ENCODE results near the gene DPF3.

The DPF3 gene

DNA sequence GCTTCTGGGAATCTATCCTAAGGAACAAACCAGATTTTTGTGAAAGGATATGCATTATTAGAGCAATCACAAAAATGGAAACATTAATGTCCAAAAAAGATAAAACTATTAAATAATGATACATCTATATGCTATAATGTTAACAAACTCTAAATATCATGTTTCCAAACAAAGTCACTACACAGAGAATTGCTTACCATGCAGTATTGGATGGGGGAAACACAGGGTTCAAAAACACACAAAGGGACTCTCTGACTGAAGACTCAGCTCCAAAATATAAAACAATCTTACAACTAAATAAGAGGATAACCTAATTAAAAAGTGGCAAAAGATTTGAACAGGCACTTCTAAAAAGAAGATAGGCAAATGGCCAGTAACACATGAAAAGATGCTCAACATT lies 304.2 kb downstream of the DPF3 start:
- Histone ChIP-seq H3K9me3 (ENCODE audit: control insufficient read depth, insufficient read depth, low read length) (no peaks in the 10 kb centered on the region), H3K4me2 (ENCODE audit: low read length) (no peak overlapping the region), H3K4me3 (ENCODE audit: low read length) (no peak overlapping the region), H4K20me1 (ENCODE audit: control insufficient read depth, insufficient read depth, low read depth, low read length) (no peaks in the 10 kb centered on the region), H3K9me2 (replicated peaks; ENCODE audit: control insufficient read depth, low read length) (no peaks in the 10 kb centered on the region), H3F3A (ENCODE audit: control insufficient read depth, insufficient read depth) (no peaks in the 10 kb centered on the region), H3K27ac (ENCODE audit: low read depth, low read length) (no peak overlapping the region), H3K27me3 (ENCODE audit: control insufficient read depth, low read length) (peaks cover 10% of the 10 kb centered on the region), H3K79me2 (ENCODE audit: control insufficient read depth, low read length) (no peaks in the 10 kb centered on the region), H3K4me1 (ENCODE audit: control insufficient read depth, low read length) (no peaks in the 10 kb centered on the region), H3K36me3 (ENCODE audit: control insufficient read depth, low read length) (no peaks in the 10 kb centered on the region)
- TF ChIP-seq, protein P1, sequence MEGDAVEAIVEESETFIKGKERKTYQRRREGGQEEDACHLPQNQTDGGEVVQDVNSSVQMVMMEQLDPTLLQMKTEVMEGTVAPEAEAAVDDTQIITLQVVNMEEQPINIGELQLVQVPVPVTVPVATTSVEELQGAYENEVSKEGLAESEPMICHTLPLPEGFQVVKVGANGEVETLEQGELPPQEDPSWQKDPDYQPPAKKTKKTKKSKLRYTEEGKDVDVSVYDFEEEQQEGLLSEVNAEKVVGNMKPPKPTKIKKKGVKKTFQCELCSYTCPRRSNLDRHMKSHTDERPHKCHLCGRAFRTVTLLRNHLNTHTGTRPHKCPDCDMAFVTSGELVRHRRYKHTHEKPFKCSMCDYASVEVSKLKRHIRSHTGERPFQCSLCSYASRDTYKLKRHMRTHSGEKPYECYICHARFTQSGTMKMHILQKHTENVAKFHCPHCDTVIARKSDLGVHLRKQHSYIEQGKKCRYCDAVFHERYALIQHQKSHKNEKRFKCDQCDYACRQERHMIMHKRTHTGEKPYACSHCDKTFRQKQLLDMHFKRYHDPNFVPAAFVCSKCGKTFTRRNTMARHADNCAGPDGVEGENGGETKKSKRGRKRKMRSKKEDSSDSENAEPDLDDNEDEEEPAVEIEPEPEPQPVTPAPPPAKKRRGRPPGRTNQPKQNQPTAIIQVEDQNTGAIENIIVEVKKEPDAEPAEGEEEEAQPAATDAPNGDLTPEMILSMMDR (IDR thresholded peaks at IDR 0.05; ENCODE audit: low read depth, low read length, poor library complexity, severe bottlenecking) = no peak
- TF ChIP-seq EZH2phosphoT487 (IDR thresholded peaks at IDR 0.05; ENCODE audit: borderline replicate concordance, low read length) = no peak

DNA sequence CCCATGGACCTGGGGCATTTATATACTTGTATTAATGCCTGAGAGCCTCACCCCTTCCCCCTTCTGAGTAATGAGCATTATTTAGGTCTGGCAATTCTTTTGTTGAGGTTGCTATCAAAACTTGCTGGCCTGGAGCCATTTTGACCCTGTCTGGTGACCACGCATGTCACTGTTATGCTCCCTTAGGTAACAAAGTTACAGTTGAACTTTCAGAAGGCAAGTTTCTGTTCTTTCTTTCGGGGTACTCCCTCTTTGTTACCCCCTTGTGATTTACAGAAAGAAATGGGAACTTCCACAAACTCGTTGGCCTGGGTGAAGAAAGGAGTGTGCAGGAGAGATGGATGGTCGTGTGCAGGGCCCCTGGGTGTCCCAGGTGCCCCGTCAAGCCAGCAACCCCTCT lies 305.4 kb downstream of the DPF3 start:
- H3K4me1 ChIP-seq (ENCODE audit: control insufficient read depth, low read length) = no peaks in the 10 kb centered on the region
- H3K4me2 ChIP-seq (ENCODE audit: low read length) = no peak overlapping the region

DNA sequence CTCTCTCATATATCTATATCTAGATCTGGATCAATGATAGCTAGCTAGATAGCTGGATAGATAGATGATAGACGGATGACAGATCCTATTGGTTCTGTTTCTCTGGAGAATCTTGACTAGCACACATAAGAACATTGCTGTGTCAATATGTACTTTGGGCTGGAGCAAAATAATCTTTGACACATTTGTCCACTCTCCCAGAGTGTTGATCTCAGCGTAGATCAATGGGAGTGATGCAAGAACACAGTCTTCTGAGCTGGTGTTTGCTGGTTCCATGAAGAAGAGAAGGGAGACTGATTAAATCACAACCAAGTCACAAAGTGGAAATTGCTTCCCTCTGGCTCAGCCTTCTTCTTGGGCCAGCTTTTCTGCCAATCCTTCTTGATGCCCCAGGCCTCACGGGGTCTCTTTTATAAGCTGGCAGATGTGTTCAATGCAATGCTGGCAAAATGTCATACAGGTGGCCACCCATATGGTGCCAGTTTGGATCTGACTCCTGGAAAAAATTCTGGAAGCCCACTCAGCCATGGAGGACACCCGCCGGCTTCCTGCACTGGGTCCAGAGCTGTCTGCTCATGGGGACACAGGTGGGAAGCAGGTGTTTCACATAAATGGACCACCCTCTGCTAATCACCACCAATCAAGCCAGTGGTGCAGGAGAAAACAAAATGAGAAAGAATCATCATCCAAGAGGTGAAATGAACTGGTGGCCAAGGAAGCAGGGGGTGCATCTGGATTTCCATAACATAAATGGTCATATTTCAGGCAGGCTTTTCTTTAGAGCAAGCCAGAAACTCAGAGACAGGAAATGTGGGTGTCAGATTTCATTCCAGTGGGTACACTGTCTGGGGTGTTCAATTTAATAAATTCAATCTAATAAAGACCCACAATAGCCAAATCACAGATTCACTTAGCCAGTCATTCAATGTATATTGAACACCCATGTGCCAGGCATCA lies 310.3 kb downstream of the DPF3 start:
- no peak for TF ChIP-seq EZH2phosphoT487 (IDR thresholded peaks at IDR 0.05; ENCODE audit: borderline replicate concordance, low read length)
- TF ChIP-seq, protein P1 (IDR thresholded peaks at IDR 0.05; ENCODE audit: low read depth, low read length, poor library complexity, severe bottlenecking) = no peak
- H4K20me1 ChIP-seq (ENCODE audit: control insufficient read depth, insufficient read depth, low read depth, low read length) = no peaks in the 10 kb centered on the region

More for the DNA sequence above, 305.4 kb downstream of the DPF3 start:
- H3K9me3 ChIP-seq (ENCODE audit: control insufficient read depth, insufficient read depth, low read length) = no peaks in the 10 kb centered on the region
- H3K27ac ChIP-seq (ENCODE audit: low read depth, low read length) = no peak overlapping the region
- no peaks in the 10 kb centered on the region for H3K36me3 ChIP-seq (ENCODE audit: control insufficient read depth, low read length)
- no peaks in the 10 kb centered on the region for H4K20me1 ChIP-seq (ENCODE audit: control insufficient read depth, insufficient read depth, low read depth, low read length)
- no peaks in the 10 kb centered on the region for H3K79me2 ChIP-seq (ENCODE audit: control insufficient read depth, low read length)
- peaks cover 10% of the 10 kb centered on the region for H3K27me3 ChIP-seq (ENCODE audit: control insufficient read depth, low read length)
- no peak overlapping the region for H3K4me3 ChIP-seq (ENCODE audit: low read length)
- H3K9me2 ChIP-seq (replicated peaks; ENCODE audit: control insufficient read depth, low read length) = no peaks in the 10 kb centered on the region
- no peaks in the 10 kb centered on the region for H3F3A ChIP-seq (ENCODE audit: control insufficient read depth, insufficient read depth)
- TF ChIP-seq, protein P1 (IDR thresholded peaks at IDR 0.05; ENCODE audit: low read depth, low read length, poor library complexity, severe bottlenecking) = no peak
- no peak for TF ChIP-seq EZH2phosphoT487 (IDR thresholded peaks at IDR 0.05; ENCODE audit: borderline replicate concordance, low read length)

More for the DNA sequence above, 310.3 kb downstream of the DPF3 start:
- Histone ChIP-seq H3K4me1 (ENCODE audit: control insufficient read depth, low read length) (no peaks in the 10 kb centered on the region), H3K27me3 (ENCODE audit: control insufficient read depth, low read length) (no peaks in the 10 kb centered on the region), H3K9me3 (ENCODE audit: control insufficient read depth, insufficient read depth, low read length) (no peaks in the 10 kb centered on the region), H3K27ac (ENCODE audit: low read depth, low read length) (no peak overlapping the region), H3K4me3 (ENCODE audit: low read length) (no peak overlapping the region), H3F3A (ENCODE audit: control insufficient read depth, insufficient read depth) (no peaks in the 10 kb centered on the region), H3K4me2 (ENCODE audit: low read length) (no peak overlapping the region), H3K9me2 (replicated peaks; ENCODE audit: control insufficient read depth, low read length) (no peaks in the 10 kb centered on the region), H3K36me3 (ENCODE audit: control insufficient read depth, low read length) (no peaks in the 10 kb centered on the region), H3K79me2 (ENCODE audit: control insufficient read depth, low read length) (no peaks in the 10 kb centered on the region)
